Hepatocyte (in vitro differentiated cells): Measurements from ENCODE around the gene ITPR2. TPM values are rescaled to one million over a fixed set of nuclear protein-coding genes. Genes with fewer than 3 reads are reported as not detected.

Experiments
- DNase-seq: peaks from one replicate; pipeline ENCODE4 v3.0.0-alpha.2; 2016; ENCODE audit warnings: low spot score
- H2AFZ ChIP-seq: fragments of 200-600 bp; sonication (generic); 2 replicates; pipeline ENCODE4 v1.6.0; 2016; ENCODE audit warnings: antibody characterized with exemption, mild to moderate bottlenecking
- H3K27ac ChIP-seq: fragments of 200-600 bp; sonication (generic); 2 replicates; pipeline ENCODE4 v1.5.1; 2016; ENCODE audit warnings: mild to moderate bottlenecking
- H3K27me3 ChIP-seq: fragments of 200-600 bp; sonication (generic); 2 replicates; pipeline ENCODE4 v1.6.1; 2016
- H3K36me3 ChIP-seq: fragments of 200-600 bp; sonication (generic); replicated peaks from 2 replicates; pipeline ENCODE4 v1.5.1; 2016; ENCODE audit warnings: low read depth; ENCODE audit not compliant: insufficient read depth
- H3K4me1 ChIP-seq: fragments of 200-600 bp; sonication (generic); 2 replicates; pipeline ENCODE4 v1.5.1; 2016; ENCODE audit warnings: mild to moderate bottlenecking, moderate library complexity; ENCODE audit not compliant: insufficient read depth
- H3K4me2 ChIP-seq: fragments of 200-600 bp; sonication (generic); 2 replicates; pipeline ENCODE4 v1.6.0; 2016
- H3K4me3 ChIP-seq: fragments of 200-600 bp; sonication (generic); 2 replicates; pipeline ENCODE4 v1.5.1; 2016; ENCODE audit warnings: mild to moderate bottlenecking
- H3K79me2 ChIP-seq: fragments of 200-600 bp; sonication (generic); 2 replicates; pipeline ENCODE4 v1.6.0; 2017; ENCODE audit warnings: mild to moderate bottlenecking
- H3K9me2 ChIP-seq: fragments of 200-600 bp; sonication (generic); replicated peaks from 2 replicates; pipeline ENCODE4 v1.6.0; 2017; ENCODE audit warnings: mild to moderate bottlenecking; ENCODE audit not compliant: insufficient read depth
- H3K9me3 ChIP-seq: fragments of 200-600 bp; sonication (generic); 2 replicates; pipeline ENCODE4 v1.5.1; 2016; ENCODE audit warnings: low read depth, mild to moderate bottlenecking
- H4K20me1 ChIP-seq: fragments of 200-600 bp; sonication (generic); 2 replicates; pipeline ENCODE4 v1.6.0; 2016; ENCODE audit warnings: mild to moderate bottlenecking; ENCODE audit not compliant: insufficient read depth, poor library complexity, severe bottlenecking
- CTCF ChIP-seq: fragments of 200-600 bp; sonication (generic); IDR thresholded peaks from 2 replicates; pipeline ENCODE4 v1.5.1; 2016; ENCODE audit warnings: antibody characterized with exemption, mild to moderate bottlenecking; ENCODE audit not compliant: poor library complexity
- EZH2 ChIP-seq: fragments of 200-600 bp; sonication (generic); IDR thresholded peaks from 2 replicates; pipeline ENCODE4 v1.6.1; 2016; ENCODE audit warnings: antibody characterized with exemption, mild to moderate bottlenecking, borderline replicate concordance
- EZH2phosphoT487 ChIP-seq: fragments of 200-600 bp; sonication (generic); IDR thresholded peaks from one replicate; pipeline ENCODE4 v1.6.1; 2018; ENCODE audit warnings: antibody characterized with exemption, mild to moderate bottlenecking, low read depth, moderate library complexity; ENCODE audit not compliant: unreplicated experiment, severe bottlenecking
- WGBS: methylation state at CpG from one replicate; pipeline ENCODE4 v1.1.6; 2016; ENCODE audit warnings: low lambda C conversion rate; ENCODE audit errors: missing lambda C conversion rate; 5-methylcytosine and 5-hydroxymethylcytosine counted together
- polyA plus RNA-seq: library from polyadenylated mRNA; unstranded; fragments of >200 nt; fragmentation: Nextera tagmentation; extraction: Ambion mirVana; gene quantifications from 2 replicates; pipeline ENCODE4 v1.2.1, GENCODE V29; 2016
- total RNA-seq: library from RNA; depleted of rRNA; stranded (reverse); fragments of >200 nt; gene quantifications from 2 replicates; pipeline ENCODE4 v1.2.3, GENCODE V29; 2014

ITPR2 gene
- total and polyA plus RNA-seq, 2 experiments from 2014 or later: 22.0 to 51.4 TPM

GRCh38 chr12:26698186-26698585, 134.8 kb downstream of the ITPR2 start:
- Histone ChIP-seq H4K20me1 (no peaks in the 10 kb centered on the region), H3K9me3 (no peaks in the 10 kb centered on the region), H2AFZ (no peak overlapping the region), H3K9me2 (no peaks in the 10 kb centered on the region), H3K27me3 (no peaks in the 10 kb centered on the region), H3K36me3 (no peaks in the 10 kb centered on the region), H3K4me1 (no peaks in the 10 kb centered on the region), H3K79me2 (no peaks in the 10 kb centered on the region), H3K4me3 (no peak overlapping the region), H3K27ac (no peak overlapping the region), H3K4me2 (no peak overlapping the region)
- no peak for DNase-seq
- WGBS: 98% methylated on average over 4 of the region's 4 CpGs
- TF ChIP-seq EZH2phosphoT487 (no peak), CTCF (no peak), EZH2 (no peak)

- no peaks in the 10 kb centered on the region for H3K27me3 ChIP-seq
- no peaks in the 10 kb centered on the region for H3K79me2 ChIP-seq
- no peak for DNase-seq
- H3K9me3 ChIP-seq: no peaks in the 10 kb centered on the region
- H3K4me3 ChIP-seq: no peak overlapping the region
- H3K9me2 ChIP-seq: no peaks in the 10 kb centered on the region
- no peak overlapping the region for H3K4me2 ChIP-seq
- no peak for TF ChIP-seq CTCF
- TF ChIP-seq EZH2phosphoT487: no peak
- no peak for TF ChIP-seq EZH2
- 87% methylated on average over 3 of the region's 3 CpGs for WGBS
- no peak overlapping the region for H3K27ac ChIP-seq
- no peaks in the 10 kb centered on the region for H3K36me3 ChIP-seq
- no peaks in the 10 kb centered on the region for H4K20me1 ChIP-seq
- no peak overlapping the region for H2AFZ ChIP-seq
- no peaks in the 10 kb centered on the region for H3K4me1 ChIP-seq
Observed at GRCh38 chr12:26697217-26697616, 135.8 kb downstream of the ITPR2 start.

DNA sequence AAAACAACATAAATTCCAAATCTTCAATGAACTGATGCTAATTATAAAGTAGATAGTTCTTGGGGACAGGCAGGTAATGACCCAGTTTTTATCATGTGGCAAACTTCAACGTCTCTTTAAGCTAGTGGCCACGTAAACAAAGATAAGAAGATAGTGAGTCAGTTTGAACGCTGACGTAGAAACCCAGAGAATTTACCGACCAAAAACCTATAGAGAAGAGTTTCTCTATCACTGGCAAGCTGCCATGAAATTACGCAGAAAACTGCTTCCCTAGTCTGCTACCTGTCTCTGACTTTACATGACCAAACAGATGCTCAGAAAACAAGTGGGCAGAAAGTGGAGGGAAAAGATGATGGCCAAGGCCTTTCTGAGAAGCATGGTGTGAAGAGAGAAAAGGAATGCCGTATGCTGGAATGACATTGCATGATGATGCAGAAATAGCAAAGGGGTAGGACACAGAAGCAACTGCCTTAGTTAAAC, 136.3 kb downstream of the ITPR2 start:
- no peak for DNase-seq
- Histone ChIP-seq H3K4me3 (no peak overlapping the region), H3K36me3 (no peaks in the 10 kb centered on the region), H3K4me2 (no peak overlapping the region), H3K79me2 (no peaks in the 10 kb centered on the region), H2AFZ (no peak overlapping the region), H4K20me1 (no peaks in the 10 kb centered on the region), H3K27me3 (no peaks in the 10 kb centered on the region), H3K9me2 (no peaks in the 10 kb centered on the region), H3K4me1 (no peaks in the 10 kb centered on the region), H3K9me3 (no peaks in the 10 kb centered on the region), H3K27ac (no peak overlapping the region)
- TF ChIP-seq CTCF (no peak), EZH2 (no peak), EZH2phosphoT487 (no peak)
- WGBS: 52% methylated on average over 7 of the region's 7 CpGs
